ENCODE data around the gene AP2A2.

- TF ChIP-seq CTCF (IDR thresholded peaks at IDR 0.05) = no peak
- no peak for TF ChIP-seq POLR2AphosphoS5 (IDR thresholded peaks at IDR 0.05)
- TF ChIP-seq POLR2A (IDR thresholded peaks at IDR 0.05) = no peak
Observed at GRCh38 chr11:1041471-1041870, 115.8 kb downstream of the AP2A2 start.

All from breast epithelium (tissue), 3 donors.